WTC11 (cell line): ENCODE results near the gene ZNHIT3. TPM values are rescaled to one million over a fixed set of nuclear protein-coding genes. Genes with fewer than 3 reads are reported as not detected.
"Not testable (repeated sequence)": the region's sequence is repeated elsewhere in the genome, so short reads cannot be mapped to it uniquely, and the experiment has no call there.

Experiments
- ATAC-seq: fragments of 200-7000 bp; cut with Tn5 transposase; 2 replicates; pipeline ENCODE4 v1.10.0; 2021; ENCODE audit warnings: mild to moderate bottlenecking, moderate library complexity
- CTCF ChIA-PET: fragments of 300-600 bp; sonication (Branson Sonifier 250); formaldehyde crosslinking; loops from one replicate; lab custom pipeline; 2021; ENCODE audit warnings: antibody characterized with exemption; lab: Charles Lee
- POLR2A ChIA-PET: fragments of 350-600 bp; sonication (Branson Sonifier 250); formaldehyde crosslinking; loops from one replicate; lab custom pipeline; 2021; ENCODE audit warnings: antibody characterized with exemption; lab: Charles Lee
- DNase-seq: peaks from one replicate; pipeline ENCODE4 v3.0.0; 2021; ENCODE audit warnings: low spot score
- H3K27ac Mint-ChIP-seq: 2 replicates; pipeline ENCODE4 v1.8.0; 2021; ENCODE audit warnings: mixed read lengths
- H3K27me3 Mint-ChIP-seq: 2 replicates; pipeline ENCODE4 v1.8.0; 2021; ENCODE audit warnings: low read depth, mild to moderate bottlenecking, moderate library complexity, mixed read lengths
- H3K36me3 Mint-ChIP-seq: 2 replicates; pipeline ENCODE4 v1.8.0; 2021; ENCODE audit warnings: mixed read lengths
- H3K4me1 Mint-ChIP-seq: 2 replicates; pipeline ENCODE4 v1.8.0; 2022; ENCODE audit warnings: mixed read lengths
- H3K4me3 Mint-ChIP-seq: 2 replicates; pipeline ENCODE4 v1.8.0; 2021; ENCODE audit warnings: mild to moderate bottlenecking, moderate library complexity, mixed read lengths
- H3K9me3 Mint-ChIP-seq: 2 replicates; pipeline ENCODE4 v1.8.0; 2021; ENCODE audit warnings: mixed read lengths
- ATF1 ChIP-seq: sonication (generic); formaldehyde crosslinking; IDR thresholded peaks from 2 replicates; pipeline ENCODE4 v1.8.1; 2023; ENCODE audit warnings: mild to moderate bottlenecking, moderate library complexity, missing genetic modification reagents
- ELF4 ChIP-seq: sonication (generic); formaldehyde crosslinking; IDR thresholded peaks from 2 replicates; pipeline ENCODE4 v1.8.1; 2022; ENCODE audit warnings: low read depth, mild to moderate bottlenecking, moderate library complexity, missing genetic modification reagents
- ESRRA ChIP-seq: sonication (generic); formaldehyde crosslinking; IDR thresholded peaks from 2 replicates; pipeline ENCODE4 v1.8.1; 2022; ENCODE audit warnings: mild to moderate bottlenecking, missing genetic modification reagents, borderline replicate concordance
- MAX ChIP-seq: sonication (generic); formaldehyde crosslinking; IDR thresholded peaks from 2 replicates; pipeline ENCODE4 v1.8.0; 2022; ENCODE audit warnings: mild to moderate bottlenecking, missing genetic modification reagents
- NR3C1 ChIP-seq: sonication (generic); formaldehyde crosslinking; conservative IDR thresholded peaks from 2 replicates; pipeline ENCODE4 v1.8.1; 2023; ENCODE audit warnings: low read depth, mild to moderate bottlenecking, missing genetic modification reagents
- OVOL2 ChIP-seq: fragments of 250-450 bp; sonication (Bioruptor Pico); IDR thresholded peaks from 2 replicates; pipeline ENCODE4 v1.9.0; 2021; ENCODE audit warnings: mild to moderate bottlenecking, borderline replicate concordance
- PREB ChIP-seq: sonication (generic); formaldehyde crosslinking; IDR thresholded peaks from 2 replicates; pipeline ENCODE4 v1.8.1; 2022; ENCODE audit warnings: mild to moderate bottlenecking, missing genetic modification reagents, moderate library complexity, borderline replicate concordance
- PRRX2 ChIP-seq: fragments of 250-450 bp; sonication (Bioruptor Pico); IDR thresholded peaks from 2 replicates; pipeline ENCODE4 v1.8.0; 2021; ENCODE audit warnings: mild to moderate bottlenecking
- RELA ChIP-seq: sonication (generic); formaldehyde crosslinking; IDR thresholded peaks from 2 replicates; pipeline ENCODE4 v1.8.1; 2022; ENCODE audit warnings: missing genetic modification reagents, mild to moderate bottlenecking, borderline replicate concordance
- SMAD4 ChIP-seq: sonication (generic); formaldehyde crosslinking; IDR thresholded peaks from 2 replicates; pipeline ENCODE4 v1.8.0; 2022; ENCODE audit warnings: mild to moderate bottlenecking, missing genetic modification reagents
- TEAD1 ChIP-seq: sonication (generic); formaldehyde crosslinking; IDR thresholded peaks from 2 replicates; pipeline ENCODE4 v1.8.0; 2022; ENCODE audit warnings: mild to moderate bottlenecking, missing genetic modification reagents
- TP53 ChIP-seq: sonication (generic); formaldehyde crosslinking; IDR thresholded peaks from 2 replicates; pipeline ENCODE4 v1.8.1; 2023; ENCODE audit warnings: mild to moderate bottlenecking, missing genetic modification reagents
- USF2 ChIP-seq: sonication (generic); formaldehyde crosslinking; IDR thresholded peaks from 2 replicates; pipeline ENCODE4 v1.8.1; 2023; ENCODE audit warnings: mild to moderate bottlenecking, missing genetic modification reagents, moderate library complexity
- ZNF263 ChIP-seq: sonication (generic); formaldehyde crosslinking; IDR thresholded peaks from 2 replicates; pipeline ENCODE4 v1.8.1; 2022; ENCODE audit warnings: low read depth, mild to moderate bottlenecking, moderate library complexity, missing genetic modification reagents
- ZNF671 ChIP-seq: fragments of 250-450 bp; sonication (Bioruptor Pico); IDR thresholded peaks from 2 replicates; pipeline ENCODE4 v1.8.0; 2021; ENCODE audit warnings: mild to moderate bottlenecking
- total RNA-seq: library from RNA; stranded (reverse); gene quantifications from 3 replicates; pipeline ENCODE4 v1.2.3, GENCODE V29; 2021
- TF ChIP-seq, protein P1 (sequence below): sonication (generic); formaldehyde crosslinking; IDR thresholded peaks from 2 replicates; pipeline ENCODE4 v1.8.0; 2022; ENCODE audit warnings: missing genetic modification reagents
- TF ChIP-seq, protein P2 (sequence below): fragments of 250-450 bp; sonication (Bioruptor Pico); IDR thresholded peaks from 2 replicates; pipeline ENCODE4 v1.9.0; 2021; ENCODE audit warnings: mild to moderate bottlenecking
- TF ChIP-seq, protein P3 (sequence below): sonication (generic); formaldehyde crosslinking; IDR thresholded peaks from 2 replicates; pipeline ENCODE4 v1.8.1; 2023; ENCODE audit warnings: mild to moderate bottlenecking, missing genetic modification reagents, moderate library complexity
- TF ChIP-seq, protein P4 (sequence below): fragments of 250-450 bp; sonication (Bioruptor Pico); conservative IDR thresholded peaks from 2 replicates; pipeline ENCODE4 v1.9.0; 2021; ENCODE audit warnings: mild to moderate bottlenecking
- TF ChIP-seq, protein P5 (sequence below): sonication (generic); formaldehyde crosslinking; IDR thresholded peaks from 2 replicates; pipeline ENCODE4 v1.8.0; 2023; ENCODE audit warnings: mild to moderate bottlenecking, missing genetic modification reagents

Gene ZNHIT3
- total RNA-seq, 1 experiment from 2014 or later = 47.0 TPM

DNA sequence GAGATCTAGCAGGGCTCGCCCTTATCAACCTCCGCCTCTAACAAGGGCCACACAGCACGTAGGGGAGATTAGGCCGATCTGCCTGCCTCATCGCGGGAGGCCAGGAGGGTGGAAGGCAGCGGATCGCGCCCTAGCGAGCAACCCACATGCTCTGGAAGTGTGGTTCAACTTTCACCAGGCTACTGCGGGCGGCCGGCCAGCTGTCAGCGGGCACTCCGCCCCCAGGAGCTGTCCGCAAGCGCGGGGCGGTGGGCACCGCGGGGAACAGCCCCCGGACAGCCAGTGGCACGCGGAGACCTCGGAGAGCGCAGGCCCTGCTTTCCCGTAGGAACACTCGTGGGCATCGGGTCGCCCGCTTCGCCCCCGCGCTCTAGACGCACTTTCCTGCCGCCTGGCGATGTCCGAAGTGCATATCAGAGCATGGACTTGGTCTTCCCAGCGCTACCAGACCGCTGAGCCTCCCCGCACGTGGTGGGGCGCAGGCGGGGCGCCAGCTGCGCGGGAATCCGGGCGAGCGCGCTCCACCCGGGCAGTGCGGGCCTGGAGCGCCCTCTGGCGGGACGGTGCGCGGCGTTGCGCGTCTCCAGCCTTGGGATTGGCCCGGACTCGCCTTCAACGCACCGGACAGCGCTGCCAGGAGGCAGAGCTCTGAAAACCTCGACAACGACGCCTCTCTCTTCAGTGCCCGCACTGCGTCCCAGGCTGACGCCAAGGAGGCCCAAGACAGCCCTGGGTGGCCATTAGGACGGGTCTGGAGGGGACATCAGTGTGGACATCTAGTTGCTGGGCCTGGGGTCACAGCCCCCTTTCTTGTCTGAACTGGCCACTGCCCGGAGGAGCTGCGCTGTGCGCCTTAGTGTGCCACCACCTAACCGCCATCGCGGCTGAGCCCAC lies 3.6 kb upstream of the ZNHIT3 start (continued):
- TF ChIP-seq, protein P1, sequence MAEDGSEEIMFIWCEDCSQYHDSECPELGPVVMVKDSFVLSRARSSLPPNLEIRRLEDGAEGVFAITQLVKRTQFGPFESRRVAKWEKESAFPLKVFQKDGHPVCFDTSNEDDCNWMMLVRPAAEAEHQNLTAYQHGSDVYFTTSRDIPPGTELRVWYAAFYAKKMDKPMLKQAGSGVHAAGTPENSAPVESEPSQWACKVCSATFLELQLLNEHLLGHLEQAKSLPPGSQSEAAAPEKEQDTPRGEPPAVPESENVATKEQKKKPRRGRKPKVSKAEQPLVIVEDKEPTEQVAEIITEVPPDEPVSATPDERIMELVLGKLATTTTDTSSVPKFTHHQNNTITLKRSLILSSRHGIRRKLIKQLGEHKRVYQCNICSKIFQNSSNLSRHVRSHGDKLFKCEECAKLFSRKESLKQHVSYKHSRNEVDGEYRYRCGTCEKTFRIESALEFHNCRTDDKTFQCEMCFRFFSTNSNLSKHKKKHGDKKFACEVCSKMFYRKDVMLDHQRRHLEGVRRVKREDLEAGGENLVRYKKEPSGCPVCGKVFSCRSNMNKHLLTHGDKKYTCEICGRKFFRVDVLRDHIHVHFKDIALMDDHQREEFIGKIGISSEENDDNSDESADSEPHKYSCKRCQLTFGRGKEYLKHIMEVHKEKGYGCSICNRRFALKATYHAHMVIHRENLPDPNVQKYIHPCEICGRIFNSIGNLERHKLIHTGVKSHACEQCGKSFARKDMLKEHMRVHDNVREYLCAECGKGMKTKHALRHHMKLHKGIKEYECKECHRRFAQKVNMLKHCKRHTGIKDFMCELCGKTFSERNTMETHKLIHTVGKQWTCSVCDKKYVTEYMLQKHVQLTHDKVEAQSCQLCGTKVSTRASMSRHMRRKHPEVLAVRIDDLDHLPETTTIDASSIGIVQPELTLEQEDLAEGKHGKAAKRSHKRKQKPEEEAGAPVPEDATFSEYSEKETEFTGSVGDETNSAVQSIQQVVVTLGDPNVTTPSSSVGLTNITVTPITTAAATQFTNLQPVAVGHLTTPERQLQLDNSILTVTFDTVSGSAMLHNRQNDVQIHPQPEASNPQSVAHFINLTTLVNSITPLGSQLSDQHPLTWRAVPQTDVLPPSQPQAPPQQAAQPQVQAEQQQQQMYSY = peak; percentile 77
- TF ChIP-seq TEAD1 (CRISPR knock-in tag) = peak; percentile 100
- peak; percentile 90; the same call in 1 of the 2 replicates for TF ChIP-seq NR3C1
- peak; percentile 100 for TF ChIP-seq MAX (CRISPR knock-in tag)
- peak; percentile 80 for TF ChIP-seq USF2
- TF ChIP-seq, protein P2, sequence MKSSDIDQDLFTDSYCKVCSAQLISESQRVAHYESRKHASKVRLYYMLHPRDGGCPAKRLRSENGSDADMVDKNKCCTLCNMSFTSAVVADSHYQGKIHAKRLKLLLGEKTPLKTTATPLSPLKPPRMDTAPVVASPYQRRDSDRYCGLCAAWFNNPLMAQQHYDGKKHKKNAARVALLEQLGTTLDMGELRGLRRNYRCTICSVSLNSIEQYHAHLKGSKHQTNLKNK (CRISPR knock-in tag) = no peak
- TF ChIP-seq, protein P3, sequence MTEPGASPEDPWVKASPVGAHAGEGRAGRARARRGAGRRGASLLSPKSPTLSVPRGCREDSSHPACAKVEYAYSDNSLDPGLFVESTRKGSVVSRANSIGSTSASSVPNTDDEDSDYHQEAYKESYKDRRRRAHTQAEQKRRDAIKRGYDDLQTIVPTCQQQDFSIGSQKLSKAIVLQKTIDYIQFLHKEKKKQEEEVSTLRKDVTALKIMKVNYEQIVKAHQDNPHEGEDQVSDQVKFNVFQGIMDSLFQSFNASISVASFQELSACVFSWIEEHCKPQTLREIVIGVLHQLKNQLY = peak; percentile 99
- peak; percentile 98 for TF ChIP-seq ESRRA (CRISPR knock-in tag)
- TF ChIP-seq SMAD4 (CRISPR knock-in tag) = peak; percentile 98
- no peak for TF ChIP-seq ZNF671 (CRISPR knock-in tag)
- TF ChIP-seq TP53 = peak; percentile 99
- peak; percentile 99 for TF ChIP-seq RELA
- TF ChIP-seq PREB (CRISPR knock-in tag) = peak; percentile 98
- no peak for TF ChIP-seq PRRX2 (CRISPR knock-in tag)
- peak; percentile 99 for TF ChIP-seq ELF4

DNA sequence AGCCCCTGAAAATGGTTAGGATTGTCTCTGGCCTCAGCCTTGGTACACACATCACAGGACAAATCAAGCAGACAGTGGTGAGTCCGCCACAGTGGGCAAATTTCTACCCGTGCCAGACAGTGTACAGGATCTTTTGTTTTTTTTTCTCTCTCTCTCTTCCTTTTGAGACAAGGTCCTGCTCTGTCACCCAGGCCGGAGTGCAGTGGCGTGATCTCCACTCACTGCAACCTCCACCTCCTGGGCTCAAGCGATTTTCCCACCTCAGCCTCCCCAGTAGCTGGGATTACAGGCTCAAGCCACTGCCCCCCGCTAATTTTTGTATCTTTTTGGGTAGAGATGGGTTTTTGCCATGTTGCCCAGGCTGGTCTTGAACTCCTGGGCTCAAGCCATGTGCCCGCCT lies 2.5 kb upstream of the ZNHIT3 start:
- DNase-seq, ATAC-seq, H3K27ac Mint-ChIP-seq, POLR2A ChIA-PET, H3K9me3 Mint-ChIP-seq, H3K4me3 Mint-ChIP-seq, H3K36me3 Mint-ChIP-seq: not testable (repeated sequence)
- CTCF ChIA-PET = interaction anchor here (1.5 to 2.0 kb wide), 3 partner anchors 359 to 553 kb away, joined by 7 to 15 read pairs (median 8); partner anchors contain the start of genes CCL16 and RDM1
- peaks cover 29% of the 10 kb centered on the region for H3K4me1 Mint-ChIP-seq
- peaks cover 64% of the 10 kb centered on the region for H3K27me3 Mint-ChIP-seq

- ATAC-seq (no peak), DNase-seq (no peak)
- TF ChIP-seq, protein P4, sequence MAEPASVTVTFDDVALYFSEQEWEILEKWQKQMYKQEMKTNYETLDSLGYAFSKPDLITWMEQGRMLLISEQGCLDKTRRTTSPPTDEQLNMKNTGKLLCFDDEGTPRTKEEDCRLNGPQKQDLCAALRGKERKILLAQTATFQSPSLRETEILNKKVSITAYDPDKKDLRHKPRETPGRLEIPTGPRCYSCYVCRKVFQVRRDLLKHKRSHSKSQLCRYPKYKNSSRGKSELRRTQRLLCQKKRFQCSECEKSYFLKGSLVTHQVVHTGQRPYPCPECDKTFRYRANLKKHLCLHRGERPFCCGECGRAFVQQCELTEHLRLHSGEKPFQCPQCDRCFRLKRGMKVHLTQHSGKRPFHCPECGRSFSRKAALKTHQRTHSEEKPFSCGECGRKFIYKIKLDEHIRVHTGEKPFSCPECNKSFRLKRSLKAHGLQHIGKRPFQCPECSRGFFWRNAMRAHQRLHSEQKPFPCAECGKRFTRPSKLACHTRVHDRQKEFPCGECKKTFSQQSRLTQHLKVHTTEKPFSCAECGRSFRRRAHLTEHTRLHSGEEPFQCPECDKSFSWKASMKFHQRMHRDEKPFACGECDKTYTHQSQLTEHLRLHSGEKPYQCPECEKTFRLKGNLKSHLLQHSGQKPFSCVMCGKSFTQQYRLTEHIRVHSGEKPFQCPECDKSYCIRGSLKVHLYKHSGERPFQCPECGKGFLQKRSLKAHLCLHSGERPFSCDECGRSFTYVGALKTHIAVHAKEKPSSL (CRISPR knock-in tag) = no peak
- TF ChIP-seq OVOL2 = no peak
- TF ChIP-seq, protein P5, sequence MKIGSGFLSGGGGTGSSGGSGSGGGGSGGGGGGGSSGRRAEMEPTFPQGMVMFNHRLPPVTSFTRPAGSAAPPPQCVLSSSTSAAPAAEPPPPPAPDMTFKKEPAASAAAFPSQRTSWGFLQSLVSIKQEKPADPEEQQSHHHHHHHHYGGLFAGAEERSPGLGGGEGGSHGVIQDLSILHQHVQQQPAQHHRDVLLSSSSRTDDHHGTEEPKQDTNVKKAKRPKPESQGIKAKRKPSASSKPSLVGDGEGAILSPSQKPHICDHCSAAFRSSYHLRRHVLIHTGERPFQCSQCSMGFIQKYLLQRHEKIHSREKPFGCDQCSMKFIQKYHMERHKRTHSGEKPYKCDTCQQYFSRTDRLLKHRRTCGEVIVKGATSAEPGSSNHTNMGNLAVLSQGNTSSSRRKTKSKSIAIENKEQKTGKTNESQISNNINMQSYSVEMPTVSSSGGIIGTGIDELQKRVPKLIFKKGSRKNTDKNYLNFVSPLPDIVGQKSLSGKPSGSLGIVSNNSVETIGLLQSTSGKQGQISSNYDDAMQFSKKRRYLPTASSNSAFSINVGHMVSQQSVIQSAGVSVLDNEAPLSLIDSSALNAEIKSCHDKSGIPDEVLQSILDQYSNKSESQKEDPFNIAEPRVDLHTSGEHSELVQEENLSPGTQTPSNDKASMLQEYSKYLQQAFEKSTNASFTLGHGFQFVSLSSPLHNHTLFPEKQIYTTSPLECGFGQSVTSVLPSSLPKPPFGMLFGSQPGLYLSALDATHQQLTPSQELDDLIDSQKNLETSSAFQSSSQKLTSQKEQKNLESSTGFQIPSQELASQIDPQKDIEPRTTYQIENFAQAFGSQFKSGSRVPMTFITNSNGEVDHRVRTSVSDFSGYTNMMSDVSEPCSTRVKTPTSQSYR = no peak
- TF ChIP-seq ZNF263 (CRISPR knock-in tag) = no peak
- TF ChIP-seq ATF1 (CRISPR knock-in tag) = no peak
- Mint-ChIP-seq H3K27me3 (peaks cover 60% of the 10 kb centered on the region), H3K4me3 (peak overlapping the region; percentile 99; the same call in 1 of the 2 replicates), H3K27ac (no peak overlapping the region), H3K36me3 (no peaks in the 10 kb centered on the region; the same call in 1 of the 2 replicates), H3K4me1 (peaks cover 29% of the 10 kb centered on the region), H3K9me3 (no peaks in the 10 kb centered on the region)
- POLR2A ChIA-PET = no interaction called here
- CTCF ChIA-PET = interaction anchor here (1.2 to 1.3 kb wide), 2 partner anchors 107 to 503 kb away, joined by 3 read pairs; no protein-coding TSS in a partner anchor
These were observed 1.5 kb upstream of the ZNHIT3 start for GRCh38 chr17:36485027-36485426.
